ENCODE measurements around the gene COMMD8.
"Not testable (repeated sequence)": the region's sequence is repeated elsewhere in the genome, so short reads cannot be mapped to it uniquely, and the experiment has no call there.

DNA sequence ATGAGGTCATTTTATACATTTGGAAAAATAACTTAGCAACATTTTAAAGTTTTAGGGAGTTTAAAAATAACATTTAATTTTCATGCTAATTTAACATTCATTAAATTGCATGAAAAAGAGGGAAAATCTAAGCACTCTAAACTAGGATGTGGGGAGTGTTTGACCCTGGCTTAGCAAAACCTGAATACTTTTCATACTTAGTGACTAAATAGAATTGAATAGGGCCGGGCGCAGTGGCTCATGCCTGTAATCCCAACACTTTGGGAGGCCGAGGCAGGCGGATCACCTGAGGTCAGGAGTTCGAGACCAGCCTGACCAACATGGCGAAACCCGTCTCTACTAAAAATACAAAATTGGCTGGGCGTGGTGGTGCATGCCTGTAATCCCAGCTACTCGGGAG is 23.2 kb upstream of the COMMD8 start:
- TF ChIP-seq, protein P1, sequence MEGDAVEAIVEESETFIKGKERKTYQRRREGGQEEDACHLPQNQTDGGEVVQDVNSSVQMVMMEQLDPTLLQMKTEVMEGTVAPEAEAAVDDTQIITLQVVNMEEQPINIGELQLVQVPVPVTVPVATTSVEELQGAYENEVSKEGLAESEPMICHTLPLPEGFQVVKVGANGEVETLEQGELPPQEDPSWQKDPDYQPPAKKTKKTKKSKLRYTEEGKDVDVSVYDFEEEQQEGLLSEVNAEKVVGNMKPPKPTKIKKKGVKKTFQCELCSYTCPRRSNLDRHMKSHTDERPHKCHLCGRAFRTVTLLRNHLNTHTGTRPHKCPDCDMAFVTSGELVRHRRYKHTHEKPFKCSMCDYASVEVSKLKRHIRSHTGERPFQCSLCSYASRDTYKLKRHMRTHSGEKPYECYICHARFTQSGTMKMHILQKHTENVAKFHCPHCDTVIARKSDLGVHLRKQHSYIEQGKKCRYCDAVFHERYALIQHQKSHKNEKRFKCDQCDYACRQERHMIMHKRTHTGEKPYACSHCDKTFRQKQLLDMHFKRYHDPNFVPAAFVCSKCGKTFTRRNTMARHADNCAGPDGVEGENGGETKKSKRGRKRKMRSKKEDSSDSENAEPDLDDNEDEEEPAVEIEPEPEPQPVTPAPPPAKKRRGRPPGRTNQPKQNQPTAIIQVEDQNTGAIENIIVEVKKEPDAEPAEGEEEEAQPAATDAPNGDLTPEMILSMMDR (IDR thresholded peaks at IDR 0.05 in 2 of 3, conservative IDR thresholded peaks at IDR 0.05 in 1 of 3; ENCODE audit: borderline replicate concordance in 1 of 3, insufficient read depth in 1 of 3, low read depth in 2 of 3, low read length in 2 of 3): not testable (repeated sequence)
- not testable (repeated sequence) for TF ChIP-seq EZH2 (IDR thresholded peaks at IDR 0.05)

Data from HCT116 (cell line).